HG03565 (cell line): ENCODE results near the gene HINT1.
A peak's percentile ranks its signal among the peaks of the same experiment; 100 is the strongest.
"Not testable (repeated sequence)": the region's sequence is repeated elsewhere in the genome, so short reads cannot be mapped to it uniquely, and the experiment has no call there.

Experiments
- ATAC-seq: cut with Tn5 transposase; IDR thresholded peaks from one replicate; pipeline ENCODE4 v1.9.1; 2021; ENCODE audit warnings: mild to moderate bottlenecking, moderate library complexity; ENCODE audit not compliant: unreplicated experiment

Gene HINT1

GRCh38 chr5:131171276-131171810 lies 6.3 kb upstream of the HINT1 start:
- no peak for ATAC-seq

GRCh38 chr5:131170540-131171275 lies 5.7 kb upstream of the HINT1 start, which contains the start of gene LYRM7:
Gene LYRM7 (plus strand): TSS chr5:131170944. CDS start chr5:131171021, 77 bp downstream.
- peak; percentile 96 for ATAC-seq

- ATAC-seq, result no peak
Measured at GRCh38 chr5:131169810-131170539, 4.9 kb upstream of the HINT1 start.

DNA sequence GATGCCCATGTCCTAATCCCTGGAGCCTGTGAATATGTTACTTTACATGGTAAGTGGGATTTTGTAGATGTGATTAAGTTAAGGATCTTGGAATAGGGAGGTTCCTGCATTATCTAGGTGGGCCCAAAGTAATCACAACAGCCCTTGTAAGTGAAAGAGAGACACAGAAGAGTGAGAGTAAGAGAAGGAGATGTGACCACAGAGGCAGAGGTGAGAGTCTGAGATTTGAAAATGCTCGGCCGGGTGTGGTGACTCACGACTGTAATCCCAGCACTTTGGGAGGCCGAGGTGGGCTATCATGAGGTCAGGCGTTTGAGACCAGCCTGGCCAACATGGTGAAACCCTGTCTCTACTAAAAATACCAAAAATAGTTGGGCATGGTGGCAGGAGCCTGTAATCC lies 2.6 kb upstream of the HINT1 start:
- no peak for ATAC-seq

DNA sequence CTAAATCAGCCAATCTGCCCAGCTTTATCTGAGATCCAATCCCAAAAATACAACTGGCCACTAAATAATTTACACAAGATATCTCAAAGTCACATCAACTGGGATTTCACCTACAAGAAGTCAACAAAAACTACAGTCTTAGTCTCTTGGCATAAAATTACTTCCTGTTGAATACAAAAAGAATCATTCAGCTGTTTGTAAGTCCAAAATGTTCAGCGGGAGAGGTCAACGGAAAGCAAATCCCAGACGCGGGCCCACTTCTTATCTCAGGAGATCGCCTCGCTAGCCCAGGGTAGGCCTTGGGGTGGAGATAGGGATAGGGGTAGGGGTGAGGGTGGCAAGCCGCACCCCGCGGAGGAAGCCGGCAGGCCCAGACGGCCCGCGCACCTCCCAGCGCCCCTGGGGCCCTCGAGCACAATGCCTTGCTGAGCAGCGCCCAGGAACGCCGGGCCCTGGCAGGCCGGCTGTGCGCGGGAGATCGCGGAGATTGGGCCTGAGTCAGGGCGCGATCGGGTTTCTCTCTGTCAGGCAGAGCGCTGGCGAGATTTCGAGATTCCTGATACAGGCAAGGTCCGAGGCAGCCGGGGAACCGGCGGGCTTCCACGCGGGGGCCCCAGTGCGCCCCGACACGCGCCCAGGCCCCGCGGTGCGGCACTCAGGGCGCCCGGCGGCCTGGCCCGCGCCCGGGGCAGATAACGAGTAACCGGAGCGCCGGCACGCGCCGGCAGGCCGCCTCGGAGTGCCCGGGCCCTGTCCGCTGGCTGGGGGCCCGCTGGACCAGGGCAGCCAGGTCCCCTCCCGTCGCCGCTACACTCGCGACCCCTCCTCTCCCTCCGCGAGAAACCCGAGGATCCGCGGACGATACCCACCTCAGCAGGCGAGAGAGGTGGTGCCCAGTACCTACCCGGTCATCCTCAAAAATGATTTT lies 601 bp downstream of the HINT1 start:
- peak; percentile 52 for ATAC-seq

- ATAC-seq, result no peak
Measured at GRCh38 chr5:131163276-131164119, 1.6 kb downstream of the HINT1 start.

- no peak for ATAC-seq
Measured at GRCh38 chr5:131160134-131160533, 4.9 kb downstream of the HINT1 start.

- no peak for ATAC-seq
Measured at GRCh38 chr5:131156957-131157356, 8.1 kb downstream of the HINT1 start.

GRCh38 chr5:131156385-131156784 lies 8.7 kb downstream of the HINT1 start:
- no peak for ATAC-seq

DNA sequence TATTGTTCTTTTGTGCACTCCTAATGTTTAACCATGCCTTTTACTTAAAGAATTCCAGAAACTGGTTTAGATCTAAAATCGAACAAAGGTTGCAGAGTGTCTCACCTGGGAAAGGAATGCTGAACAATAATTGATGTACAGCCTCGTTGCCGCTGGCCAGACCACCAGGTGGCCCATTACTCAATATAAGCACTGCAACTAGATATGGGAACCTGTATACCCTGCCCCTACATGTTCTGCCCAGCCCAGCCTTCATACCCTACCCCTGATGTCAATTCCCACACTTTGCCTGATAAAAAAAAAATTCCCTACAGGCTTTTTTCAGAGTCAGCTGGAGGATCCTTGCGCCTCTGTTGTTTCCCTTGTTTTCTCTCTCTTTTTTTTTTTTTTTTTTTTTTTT lies 13.8 kb downstream of the HINT1 start:
- ATAC-seq, result no peak

GRCh38 chr5:131150408-131150807 lies 14.6 kb downstream of the HINT1 start:
- ATAC-seq, result no peak

GRCh38 chr5:131148835-131149234 lies 16.2 kb downstream of the HINT1 start:
- ATAC-seq, result no peak

DNA sequence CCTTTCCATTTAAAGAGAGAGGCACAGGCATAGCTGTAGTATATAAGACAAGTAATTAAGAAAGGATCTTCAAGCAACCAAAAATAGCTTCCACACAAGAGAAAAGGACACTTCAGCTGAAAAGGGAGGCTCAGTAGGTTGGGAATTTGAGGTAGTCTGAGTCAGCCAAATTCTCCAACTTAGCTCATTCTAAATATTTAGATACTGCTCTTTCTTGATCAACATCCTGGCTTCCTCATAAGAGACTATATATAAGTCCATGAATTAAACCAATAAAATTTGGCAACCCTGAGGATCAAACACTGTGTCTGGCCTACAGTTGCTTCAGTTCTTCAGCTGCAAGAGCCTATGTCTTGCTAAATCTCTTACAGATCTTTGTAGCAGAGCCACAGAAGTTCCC lies 17.8 kb downstream of the HINT1 start:
- no peak for ATAC-seq

DNA sequence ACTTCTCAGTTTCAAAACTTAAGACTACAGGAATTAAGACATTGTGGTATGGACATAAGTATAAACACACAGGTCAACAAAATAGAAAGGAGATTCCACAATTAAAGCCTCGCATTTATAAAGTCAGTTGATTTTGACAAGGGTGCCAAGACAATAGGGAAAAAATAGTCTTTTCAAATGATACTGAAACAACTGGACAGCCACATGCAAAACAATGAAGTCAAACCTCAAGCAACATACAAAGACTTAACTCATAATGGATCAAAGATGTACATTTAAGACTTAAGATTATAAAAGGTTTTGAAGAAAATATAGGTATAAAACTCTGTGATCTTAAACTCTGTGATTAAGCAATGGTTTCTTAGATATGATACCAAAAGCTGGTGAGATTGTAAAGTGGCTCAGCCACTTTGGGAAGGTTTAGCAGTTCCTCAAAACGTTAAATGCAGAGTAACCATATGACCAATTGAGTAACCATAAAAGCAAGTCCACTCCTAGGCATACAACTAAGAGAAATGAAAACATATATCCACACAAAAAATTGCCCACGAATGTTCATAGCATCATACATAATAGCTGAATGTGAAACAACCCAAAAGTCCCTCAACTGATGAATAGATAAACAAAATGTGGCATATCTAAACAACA lies 22.0 kb downstream of the HINT1 start:
- peak; percentile 69 for ATAC-seq

GRCh38 chr5:131139321-131139720 lies 25.7 kb downstream of the HINT1 start:
- no peak for ATAC-seq

DNA sequence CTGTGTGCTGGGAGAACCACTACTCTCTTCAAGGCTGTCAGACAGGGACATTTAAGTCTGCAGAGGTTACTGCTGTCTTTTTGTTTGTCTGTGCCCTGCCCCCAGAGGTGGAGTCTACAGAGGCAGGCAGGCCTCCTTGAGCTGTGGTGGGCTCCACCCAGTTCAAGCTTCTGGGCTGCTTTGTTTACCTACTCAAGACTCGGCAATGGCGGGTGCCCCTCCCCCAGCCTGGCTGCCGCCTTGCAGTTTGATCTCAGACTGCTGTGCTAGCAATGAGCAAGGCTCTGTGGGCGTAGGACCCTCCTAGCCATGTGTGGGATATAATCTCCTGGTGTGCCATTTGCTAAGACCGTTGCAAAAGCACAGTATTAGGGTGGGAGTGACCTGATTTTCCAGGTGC lies 26.6 kb downstream of the HINT1 start:
- not testable (repeated sequence) for ATAC-seq

GRCh38 chr5:131133091-131133490 lies 32.0 kb downstream of the HINT1 start:
- ATAC-seq, result not testable (repeated sequence)

- ATAC-seq, result no peak
Measured at GRCh38 chr5:131129306-131129705, 35.8 kb downstream of the HINT1 start.

- ATAC-seq, result not testable (repeated sequence)
Measured at GRCh38 chr5:131127244-131127643, 37.8 kb downstream of the HINT1 start.

- no peak for ATAC-seq
Measured at GRCh38 chr5:131114754-131115153, 50.3 kb downstream of the HINT1 start.
